GM23338 (cell line): Measurements from ENCODE around the gene TFDP1. TPM values are rescaled to one million over a fixed set of nuclear protein-coding genes. Genes with fewer than 3 reads are reported as not detected.

ENCODE experiments used
- EZH2 ChIP-seq: fragments of 200-600 bp; sonication (generic); IDR thresholded peaks from one replicate; pipeline ENCODE4 v1.8.0; 2017; ENCODE audit warnings: antibody characterized with exemption, mild to moderate bottlenecking, low read depth; ENCODE audit not compliant: unreplicated experiment
- EZH2phosphoT487 ChIP-seq: fragments of 200-600 bp; sonication (generic); IDR thresholded peaks from one replicate; pipeline ENCODE4 v1.8.1; 2018; ENCODE audit warnings: antibody characterized with exemption; ENCODE audit not compliant: unreplicated experiment
- JUNB ChIP-seq: IDR thresholded peaks from one replicate; pipeline ENCODE4 v1.6.1; 2016; ENCODE audit warnings: antibody characterized with exemption; ENCODE audit not compliant: unreplicated experiment
- NANOG ChIP-seq: IDR thresholded peaks from 2 replicates; pipeline ENCODE4 v1.6.1; 2016; ENCODE audit warnings: antibody characterized with exemption, borderline replicate concordance
- POLR2AphosphoS5 ChIP-seq: IDR thresholded peaks from 2 replicates; pipeline ENCODE4 v1.6.1; 2016; ENCODE audit warnings: antibody characterized with exemption, low read depth
- STAT1 ChIP-seq: IDR thresholded peaks from one replicate; pipeline ENCODE4 v1.6.1; 2016; ENCODE audit warnings: antibody characterized with exemption; ENCODE audit not compliant: unreplicated experiment
- ZNF114 ChIP-seq: fragments of 250-450 bp; sonication (Bioruptor Pico); IDR thresholded peaks from 2 replicates; pipeline ENCODE4 v1.5.0; 2020; ENCODE audit warnings: mild to moderate bottlenecking, moderate library complexity
- ZNF331 ChIP-seq: fragments of 250-450 bp; sonication (Bioruptor Pico); IDR thresholded peaks from 2 replicates; pipeline ENCODE4 v1.5.0; 2020; ENCODE audit warnings: low read depth, mild to moderate bottlenecking, moderate library complexity
- polyA plus RNA-seq: library from polyadenylated mRNA; unstranded; fragments of >200 nt; fragmentation: Nextera tagmentation; extraction: Ambion mirVana; gene quantifications from 2 replicates; pipeline ENCODE4 v1.2.1, GENCODE V29; 2016
- total RNA-seq: library from RNA; depleted of rRNA; stranded (reverse); fragments of >200 nt; shearing (Covaris generic); gene quantifications from 2 replicates; pipeline ENCODE4 v1.2.3, GENCODE V29; 2014
- TF ChIP-seq, protein P1 (sequence below): fragments of 250-450 bp; sonication (Bioruptor Pico); IDR thresholded peaks from 2 replicates; pipeline ENCODE4 v1.5.0; 2020; ENCODE audit warnings: mild to moderate bottlenecking, moderate library complexity
- TF ChIP-seq, protein P2 (sequence below): IDR thresholded peaks from one replicate; pipeline ENCODE4 v1.6.1; 2018; ENCODE audit warnings: antibody characterized with exemption; ENCODE audit not compliant: unreplicated experiment
- TF ChIP-seq, protein P3 (sequence below): IDR thresholded peaks from 2 replicates; pipeline ENCODE4 v1.6.1; 2016; ENCODE audit warnings: antibody characterized with exemption

The TFDP1 gene
- total and polyA plus RNA-seq, 2 experiments from 2014 or later = 42.9 to 80.0 TPM

DNA sequence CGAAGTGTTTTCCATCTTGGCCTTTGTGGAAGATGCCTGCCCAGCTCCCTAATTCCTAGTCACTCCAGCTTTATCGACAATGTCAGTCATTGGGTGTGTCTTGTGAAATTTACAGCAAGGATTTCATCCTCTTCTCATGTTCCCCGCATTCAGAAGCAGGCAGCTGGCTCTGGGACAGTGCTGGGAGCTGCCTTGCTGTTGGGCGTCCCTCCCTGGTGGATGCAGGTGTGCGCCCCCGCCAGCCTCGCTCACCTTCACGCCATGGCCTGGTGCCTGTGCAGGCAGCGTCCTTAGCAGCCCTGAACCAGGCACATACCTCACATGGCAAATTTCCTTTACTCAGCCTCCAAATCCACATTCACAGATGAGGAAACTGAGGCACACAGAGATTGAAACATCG lies 39.7 kb upstream of the TFDP1 start (continued):
- TF ChIP-seq, protein P1, sequence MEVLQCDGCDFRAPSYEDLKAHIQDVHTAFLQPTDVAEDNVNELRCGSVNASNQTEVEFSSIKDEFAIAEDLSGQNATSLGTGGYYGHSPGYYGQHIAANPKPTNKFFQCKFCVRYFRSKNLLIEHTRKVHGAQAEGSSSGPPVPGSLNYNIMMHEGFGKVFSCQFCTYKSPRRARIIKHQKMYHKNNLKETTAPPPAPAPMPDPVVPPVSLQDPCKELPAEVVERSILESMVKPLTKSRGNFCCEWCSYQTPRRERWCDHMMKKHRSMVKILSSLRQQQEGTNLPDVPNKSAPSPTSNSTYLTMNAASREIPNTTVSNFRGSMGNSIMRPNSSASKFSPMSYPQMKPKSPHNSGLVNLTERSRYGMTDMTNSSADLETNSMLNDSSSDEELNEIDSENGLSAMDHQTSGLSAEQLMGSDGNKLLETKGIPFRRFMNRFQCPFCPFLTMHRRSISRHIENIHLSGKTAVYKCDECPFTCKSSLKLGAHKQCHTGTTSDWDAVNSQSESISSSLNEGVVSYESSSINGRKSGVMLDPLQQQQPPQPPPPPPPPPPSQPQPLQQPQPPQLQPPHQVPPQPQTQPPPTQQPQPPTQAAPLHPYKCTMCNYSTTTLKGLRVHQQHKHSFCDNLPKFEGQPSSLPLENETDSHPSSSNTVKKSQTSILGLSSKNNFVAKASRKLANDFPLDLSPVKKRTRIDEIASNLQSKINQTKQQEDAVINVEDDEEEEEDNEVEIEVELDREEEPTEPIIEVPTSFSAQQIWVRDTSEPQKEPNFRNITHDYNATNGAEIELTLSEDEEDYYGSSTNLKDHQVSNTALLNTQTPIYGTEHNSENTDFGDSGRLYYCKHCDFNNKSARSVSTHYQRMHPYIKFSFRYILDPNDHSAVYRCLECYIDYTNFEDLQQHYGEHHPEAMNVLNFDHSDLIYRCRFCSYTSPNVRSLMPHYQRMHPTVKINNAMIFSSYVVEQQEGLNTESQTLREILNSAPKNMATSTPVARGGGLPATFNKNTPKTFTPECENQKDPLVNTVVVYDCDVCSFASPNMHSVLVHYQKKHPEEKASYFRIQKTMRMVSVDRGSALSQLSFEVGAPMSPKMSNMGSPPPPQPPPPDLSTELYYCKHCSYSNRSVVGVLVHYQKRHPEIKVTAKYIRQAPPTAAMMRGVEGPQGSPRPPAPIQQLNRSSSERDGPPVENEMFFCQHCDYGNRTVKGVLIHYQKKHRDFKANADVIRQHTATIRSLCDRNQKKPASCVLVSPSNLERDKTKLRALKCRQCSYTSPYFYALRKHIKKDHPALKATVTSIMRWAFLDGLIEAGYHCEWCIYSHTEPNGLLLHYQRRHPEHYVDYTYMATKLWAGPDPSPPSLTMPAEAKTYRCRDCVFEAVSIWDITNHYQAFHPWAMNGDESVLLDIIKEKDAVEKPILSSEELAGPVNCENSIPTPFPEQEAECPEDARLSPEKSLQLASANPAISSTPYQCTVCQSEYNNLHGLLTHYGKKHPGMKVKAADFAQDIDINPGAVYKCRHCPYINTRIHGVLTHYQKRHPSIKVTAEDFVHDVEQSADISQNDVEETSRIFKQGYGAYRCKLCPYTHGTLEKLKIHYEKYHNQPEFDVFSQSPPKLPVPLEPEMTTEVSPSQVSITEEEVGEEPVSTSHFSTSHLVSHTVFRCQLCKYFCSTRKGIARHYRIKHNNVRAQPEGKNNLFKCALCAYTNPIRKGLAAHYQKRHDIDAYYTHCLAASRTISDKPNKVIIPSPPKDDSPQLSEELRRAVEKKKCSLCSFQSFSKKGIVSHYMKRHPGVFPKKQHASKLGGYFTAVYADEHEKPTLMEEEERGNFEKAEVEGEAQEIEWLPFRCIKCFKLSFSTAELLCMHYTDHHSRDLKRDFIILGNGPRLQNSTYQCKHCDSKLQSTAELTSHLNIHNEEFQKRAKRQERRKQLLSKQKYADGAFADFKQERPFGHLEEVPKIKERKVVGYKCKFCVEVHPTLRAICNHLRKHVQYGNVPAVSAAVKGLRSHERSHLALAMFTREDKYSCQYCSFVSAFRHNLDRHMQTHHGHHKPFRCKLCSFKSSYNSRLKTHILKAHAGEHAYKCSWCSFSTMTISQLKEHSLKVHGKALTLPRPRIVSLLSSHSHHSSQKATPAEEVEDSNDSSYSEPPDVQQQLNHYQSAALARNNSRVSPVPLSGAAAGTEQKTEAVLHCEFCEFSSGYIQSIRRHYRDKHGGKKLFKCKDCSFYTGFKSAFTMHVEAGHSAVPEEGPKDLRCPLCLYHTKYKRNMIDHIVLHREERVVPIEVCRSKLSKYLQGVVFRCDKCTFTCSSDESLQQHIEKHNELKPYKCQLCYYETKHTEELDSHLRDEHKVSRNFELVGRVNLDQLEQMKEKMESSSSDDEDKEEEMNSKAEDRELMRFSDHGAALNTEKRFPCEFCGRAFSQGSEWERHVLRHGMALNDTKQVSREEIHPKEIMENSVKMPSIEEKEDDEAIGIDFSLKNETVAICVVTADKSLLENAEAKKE (CRISPR knock-in tag) = no peak
- TF ChIP-seq EZH2phosphoT487 (no peak), EZH2 (no peak), NANOG (no peak), JUNB (no peak), POLR2AphosphoS5 (no peak), STAT1 (no peak), ZNF331 (CRISPR knock-in tag) (no peak), ZNF114 (CRISPR knock-in tag) (no peak)
- TF ChIP-seq, protein P2, sequence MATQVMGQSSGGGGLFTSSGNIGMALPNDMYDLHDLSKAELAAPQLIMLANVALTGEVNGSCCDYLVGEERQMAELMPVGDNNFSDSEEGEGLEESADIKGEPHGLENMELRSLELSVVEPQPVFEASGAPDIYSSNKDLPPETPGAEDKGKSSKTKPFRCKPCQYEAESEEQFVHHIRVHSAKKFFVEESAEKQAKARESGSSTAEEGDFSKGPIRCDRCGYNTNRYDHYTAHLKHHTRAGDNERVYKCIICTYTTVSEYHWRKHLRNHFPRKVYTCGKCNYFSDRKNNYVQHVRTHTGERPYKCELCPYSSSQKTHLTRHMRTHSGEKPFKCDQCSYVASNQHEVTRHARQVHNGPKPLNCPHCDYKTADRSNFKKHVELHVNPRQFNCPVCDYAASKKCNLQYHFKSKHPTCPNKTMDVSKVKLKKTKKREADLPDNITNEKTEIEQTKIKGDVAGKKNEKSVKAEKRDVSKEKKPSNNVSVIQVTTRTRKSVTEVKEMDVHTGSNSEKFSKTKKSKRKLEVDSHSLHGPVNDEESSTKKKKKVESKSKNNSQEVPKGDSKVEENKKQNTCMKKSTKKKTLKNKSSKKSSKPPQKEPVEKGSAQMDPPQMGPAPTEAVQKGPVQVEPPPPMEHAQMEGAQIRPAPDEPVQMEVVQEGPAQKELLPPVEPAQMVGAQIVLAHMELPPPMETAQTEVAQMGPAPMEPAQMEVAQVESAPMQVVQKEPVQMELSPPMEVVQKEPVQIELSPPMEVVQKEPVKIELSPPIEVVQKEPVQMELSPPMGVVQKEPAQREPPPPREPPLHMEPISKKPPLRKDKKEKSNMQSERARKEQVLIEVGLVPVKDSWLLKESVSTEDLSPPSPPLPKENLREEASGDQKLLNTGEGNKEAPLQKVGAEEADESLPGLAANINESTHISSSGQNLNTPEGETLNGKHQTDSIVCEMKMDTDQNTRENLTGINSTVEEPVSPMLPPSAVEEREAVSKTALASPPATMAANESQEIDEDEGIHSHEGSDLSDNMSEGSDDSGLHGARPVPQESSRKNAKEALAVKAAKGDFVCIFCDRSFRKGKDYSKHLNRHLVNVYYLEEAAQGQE = no peak
- TF ChIP-seq, protein P3, sequence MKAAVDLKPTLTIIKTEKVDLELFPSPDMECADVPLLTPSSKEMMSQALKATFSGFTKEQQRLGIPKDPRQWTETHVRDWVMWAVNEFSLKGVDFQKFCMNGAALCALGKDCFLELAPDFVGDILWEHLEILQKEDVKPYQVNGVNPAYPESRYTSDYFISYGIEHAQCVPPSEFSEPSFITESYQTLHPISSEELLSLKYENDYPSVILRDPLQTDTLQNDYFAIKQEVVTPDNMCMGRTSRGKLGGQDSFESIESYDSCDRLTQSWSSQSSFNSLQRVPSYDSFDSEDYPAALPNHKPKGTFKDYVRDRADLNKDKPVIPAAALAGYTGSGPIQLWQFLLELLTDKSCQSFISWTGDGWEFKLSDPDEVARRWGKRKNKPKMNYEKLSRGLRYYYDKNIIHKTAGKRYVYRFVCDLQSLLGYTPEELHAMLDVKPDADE = no peak
